Trophoblast cell (in vitro differentiated cells and primary cell): ENCODE results near the gene TNFRSF17.

Experiments used
- DNase-seq, 2 donors: peaks; one replicate each; pipeline ENCODE4 v3.0.0-alpha.2; 2016
- H2AFZ ChIP-seq: 2 replicates; pipeline ENCODE4 v1.6.1; 2013; ENCODE audit warnings: low read length, moderate library complexity, mild to moderate bottlenecking; ENCODE audit not compliant: insufficient read depth, poor library complexity
- H2AK5ac ChIP-seq: 2 replicates; pipeline ENCODE4 v1.6.1; 2013; ENCODE audit warnings: mild to moderate bottlenecking, low read length
- H2BK120ac ChIP-seq: 2 replicates; pipeline ENCODE4 v1.6.1; 2013; ENCODE audit warnings: low read length, mild to moderate bottlenecking, moderate library complexity; ENCODE audit not compliant: insufficient read depth, poor library complexity
- H2BK12ac ChIP-seq: 2 replicates; pipeline ENCODE4 v1.6.1; 2013; ENCODE audit warnings: mild to moderate bottlenecking, low read length, moderate library complexity
- H2BK5ac ChIP-seq: 2 replicates; pipeline ENCODE4 v1.6.1; 2013; ENCODE audit warnings: low read length, low read depth, moderate library complexity, mild to moderate bottlenecking; ENCODE audit not compliant: poor library complexity
- H3K14ac ChIP-seq: 2 replicates; pipeline ENCODE4 v1.6.1; 2013; ENCODE audit warnings: mild to moderate bottlenecking, low read length
- H3K18ac ChIP-seq: 2 replicates; pipeline ENCODE4 v1.6.1; 2013; ENCODE audit warnings: mild to moderate bottlenecking, low read length
- H3K23ac ChIP-seq: 2 replicates; pipeline ENCODE4 v1.6.1; 2013; ENCODE audit warnings: low read length
- H3K27ac ChIP-seq: 2 replicates; pipeline ENCODE4 v1.5.1; 2013; ENCODE audit warnings: low read depth, mild to moderate bottlenecking, inconsistent platforms, low read length, moderate library complexity
- H3K27me3 ChIP-seq: 2 replicates; pipeline ENCODE4 v1.6.1; 2013; ENCODE audit warnings: inconsistent platforms, mild to moderate bottlenecking, low read length, moderate library complexity; ENCODE audit not compliant: insufficient read depth
- H3K36me3 ChIP-seq, 2 experiments: 1 replicate in 1 of 2; 2 replicates in 1 of 2; pipeline ENCODE4 v1.6.1; 2013; ENCODE audit warnings: low read length in 2 of 2, mild to moderate bottlenecking in 2 of 2, moderate library complexity in 1 of 2; ENCODE audit not compliant: insufficient read depth in 2 of 2, control insufficient read depth in 1 of 2
- H3K4ac ChIP-seq: 2 replicates; pipeline ENCODE4 v1.6.1; 2013; ENCODE audit warnings: low read depth, mild to moderate bottlenecking, low read length, moderate library complexity
- H3K4me1 ChIP-seq, 2 experiments: 1 replicate in 1 of 2; 2 replicates in 1 of 2; pipeline ENCODE4 v1.6.1; 2013; ENCODE audit warnings: low read length in 2 of 2, mild to moderate bottlenecking in 2 of 2, moderate library complexity in 1 of 2; ENCODE audit not compliant: insufficient read depth in 2 of 2, control insufficient read depth in 1 of 2
- H3K4me2 ChIP-seq: 2 replicates; pipeline ENCODE4 v1.6.1; 2013; ENCODE audit warnings: inconsistent platforms, mild to moderate bottlenecking, low read length, moderate library complexity
- H3K4me3 ChIP-seq: 2 replicates; pipeline ENCODE4 v1.5.1; 2013; ENCODE audit warnings: mild to moderate bottlenecking, low read depth, low read length, inconsistent platforms
- H3K79me1 ChIP-seq: one replicate; pipeline ENCODE4 v1.6.1; 2013; ENCODE audit warnings: low read length
- H3K79me2 ChIP-seq: 2 replicates; pipeline ENCODE4 v1.6.1; 2013; ENCODE audit warnings: low read length, mild to moderate bottlenecking; ENCODE audit not compliant: control insufficient read depth, insufficient read depth, poor library complexity
- H3K9ac ChIP-seq: 2 replicates; pipeline ENCODE4 v1.6.1; 2013; ENCODE audit warnings: mild to moderate bottlenecking, low read length
- H3K9me3 ChIP-seq: 2 replicates; pipeline ENCODE4 v1.6.1; 2013; ENCODE audit warnings: low read depth, mild to moderate bottlenecking, control low read depth, inconsistent platforms, low read length; ENCODE audit not compliant: insufficient read depth
- H4K12ac ChIP-seq: 2 replicates; pipeline ENCODE4 v1.6.1; 2013; ENCODE audit warnings: low read depth, mild to moderate bottlenecking, low read length, moderate library complexity
- H4K8ac ChIP-seq: 2 replicates; pipeline ENCODE4 v1.6.1; 2013; ENCODE audit warnings: low read depth, mild to moderate bottlenecking, low read length, moderate library complexity
- H4K91ac ChIP-seq: one replicate; pipeline ENCODE4 v1.6.1; 2013; ENCODE audit warnings: low read depth, mild to moderate bottlenecking, low read length, moderate library complexity
- WGBS: extraction: QIAGEN DNeasy Blood & Tissue Kit; methylation state at CpG from one replicate; pipeline ENCODE4 v1.1.7; 2013; ENCODE audit warnings: missing lambda C conversion rate; ENCODE audit not compliant: insufficient read length, insufficient coverage; ENCODE audit errors: extremely low coverage; 5-methylcytosine and 5-hydroxymethylcytosine counted together

The TNFRSF17 gene

DNA sequence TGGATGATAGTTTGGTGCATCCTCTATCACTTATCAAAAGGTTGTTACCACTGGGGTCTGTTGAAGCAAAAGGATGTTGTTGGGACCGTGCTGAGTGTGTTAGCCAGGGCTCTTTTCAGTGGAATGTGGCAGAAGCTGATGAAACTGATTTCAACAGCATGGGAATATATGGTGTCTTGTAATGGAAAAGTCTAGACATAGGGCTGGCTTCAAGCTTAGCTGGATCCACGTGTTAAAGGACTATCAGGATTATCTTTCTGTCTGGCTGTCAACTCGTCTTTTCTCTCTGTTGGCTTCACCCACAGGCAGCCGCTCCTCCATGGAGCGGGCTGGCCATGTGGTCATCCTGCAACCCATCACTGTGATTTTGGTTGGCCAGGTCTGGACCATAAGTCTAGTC, 20.2 kb downstream of the TNFRSF17 start:
- Histone ChIP-seq H2BK5ac (no peak overlapping the region), H3K27ac (no peak overlapping the region), H3K4ac (no peak overlapping the region), H3K36me3 (no peaks in the 10 kb centered on the region), H4K12ac (no peak overlapping the region), H3K23ac (no peak overlapping the region), H3K4me2 (no peak overlapping the region), H3K4me3 (no peak overlapping the region), H3K4me1 (no peaks in the 10 kb centered on the region), H2BK12ac (no peak overlapping the region), H2AK5ac (no peak overlapping the region), H4K91ac (no peak overlapping the region), H3K9me3 (no peaks in the 10 kb centered on the region), H2AFZ (no peak overlapping the region), H3K9ac (no peak overlapping the region), H3K14ac (no peak overlapping the region), H2BK120ac (no peak overlapping the region), H3K18ac (no peak overlapping the region), H3K27me3 (no peaks in the 10 kb centered on the region), H3K79me1 (no peaks in the 10 kb centered on the region), H4K8ac (no peak overlapping the region), H3K79me2 (no peaks in the 10 kb centered on the region)
- no peak for DNase-seq
- WGBS = no CpG with 5 or more reads among the region's 5 CpGs

DNA sequence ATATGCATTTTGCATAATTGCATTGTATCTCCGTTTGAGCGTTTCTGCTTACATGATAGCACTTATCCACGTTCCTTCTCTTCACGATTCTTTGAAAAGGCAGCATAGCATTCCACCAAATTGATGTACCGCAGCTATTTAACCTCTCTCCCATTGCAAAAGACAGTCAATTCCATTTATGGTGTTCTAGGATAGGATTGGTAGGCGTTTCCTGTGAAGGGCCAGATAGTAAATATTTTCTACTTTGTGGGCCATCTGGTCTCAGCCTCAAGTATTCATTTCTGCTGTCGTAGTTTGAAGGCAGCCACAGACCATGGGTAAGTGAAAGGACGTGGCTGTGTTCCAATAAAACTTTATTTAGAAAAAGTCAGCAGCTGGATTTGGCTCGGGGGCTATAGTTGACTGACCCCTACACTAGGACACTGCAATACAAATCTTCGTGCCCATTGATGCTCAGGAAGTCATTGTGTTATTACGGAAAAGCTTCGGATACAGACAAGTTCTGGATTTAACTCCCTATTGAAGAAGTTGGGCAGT, 21.6 kb downstream of the TNFRSF17 start:
- no peak overlapping the region for H3K18ac ChIP-seq
- no peak overlapping the region for H3K27ac ChIP-seq
- no peak overlapping the region for H3K23ac ChIP-seq
- WGBS = no CpG with 5 or more reads among the region's 12 CpGs
- H3K4me2 ChIP-seq = no peak overlapping the region
- H4K8ac ChIP-seq = no peak overlapping the region
- H3K27me3 ChIP-seq = no peaks in the 10 kb centered on the region
- DNase-seq = peak in 1 of 2 donors; percentile 66
- no peak overlapping the region for H2AFZ ChIP-seq
- H3K9ac ChIP-seq = no peak overlapping the region
- no peaks in the 10 kb centered on the region for H3K36me3 ChIP-seq
- H2BK5ac ChIP-seq = no peak overlapping the region
- no peaks in the 10 kb centered on the region for H3K9me3 ChIP-seq
- H3K4ac ChIP-seq = no peak overlapping the region
- no peaks in the 10 kb centered on the region for H3K4me1 ChIP-seq
- H3K79me1 ChIP-seq = no peaks in the 10 kb centered on the region
- H3K79me2 ChIP-seq = no peaks in the 10 kb centered on the region
- H4K12ac ChIP-seq = no peak overlapping the region
- no peak overlapping the region for H4K91ac ChIP-seq
- no peak overlapping the region for H3K14ac ChIP-seq
- H2AK5ac ChIP-seq = no peak overlapping the region
- no peak overlapping the region for H2BK12ac ChIP-seq
- no peak overlapping the region for H2BK120ac ChIP-seq
- no peak overlapping the region for H3K4me3 ChIP-seq

DNA sequence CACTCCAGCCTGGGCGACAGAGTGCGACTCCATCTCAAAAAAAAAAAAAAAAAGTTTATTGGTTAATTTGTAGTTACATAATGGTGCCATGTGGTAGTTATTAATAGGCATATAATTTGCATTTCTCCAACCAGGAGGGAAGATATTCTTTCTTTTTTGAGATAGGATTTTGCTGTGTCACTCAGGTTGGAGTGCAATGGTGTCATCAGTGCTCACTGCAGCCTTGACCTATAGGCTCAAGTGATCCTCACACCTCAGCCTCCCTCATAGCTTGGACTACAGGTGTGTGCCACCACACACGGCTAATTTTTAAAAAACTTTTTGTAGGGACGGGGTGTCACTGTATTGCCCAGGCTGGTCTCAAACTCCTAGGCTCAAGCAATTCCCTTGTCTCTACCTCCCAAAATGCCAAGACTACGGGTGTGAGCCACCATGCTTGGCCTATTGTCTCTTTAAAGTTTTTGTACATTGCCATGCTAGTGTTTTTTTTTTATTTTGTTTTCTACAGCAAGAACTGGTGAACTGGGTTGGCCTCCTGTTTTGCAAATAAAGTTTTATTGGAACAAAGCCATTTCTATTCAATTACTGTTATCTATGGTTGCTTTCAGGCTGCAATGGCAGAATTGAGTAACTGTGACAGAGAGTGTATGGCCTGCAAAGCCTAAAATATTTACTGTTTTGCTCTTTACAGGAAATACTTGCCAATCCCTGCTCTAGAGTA, 23.4 kb downstream of the TNFRSF17 start:
- DNase-seq = no peak
- Histone ChIP-seq H3K4me1 (no peaks in the 10 kb centered on the region), H4K8ac (no peak overlapping the region), H4K91ac (no peak overlapping the region), H4K12ac (no peak overlapping the region), H3K79me1 (no peaks in the 10 kb centered on the region), H2BK120ac (no peak overlapping the region), H3K18ac (no peak overlapping the region), H2BK12ac (no peak overlapping the region), H3K14ac (no peak overlapping the region), H3K27me3 (no peaks in the 10 kb centered on the region), H3K23ac (no peak overlapping the region), H3K79me2 (no peaks in the 10 kb centered on the region), H3K4me2 (no peak overlapping the region), H3K36me3 (no peaks in the 10 kb centered on the region), H3K4me3 (no peak overlapping the region), H2AK5ac (no peak overlapping the region), H3K4ac (no peak overlapping the region), H3K27ac (no peak overlapping the region), H3K9me3 (no peaks in the 10 kb centered on the region), H2AFZ (no peak overlapping the region), H3K9ac (no peak overlapping the region), H2BK5ac (no peak overlapping the region)
- no CpG with 5 or more reads among the region's 5 CpGs for WGBS

DNA sequence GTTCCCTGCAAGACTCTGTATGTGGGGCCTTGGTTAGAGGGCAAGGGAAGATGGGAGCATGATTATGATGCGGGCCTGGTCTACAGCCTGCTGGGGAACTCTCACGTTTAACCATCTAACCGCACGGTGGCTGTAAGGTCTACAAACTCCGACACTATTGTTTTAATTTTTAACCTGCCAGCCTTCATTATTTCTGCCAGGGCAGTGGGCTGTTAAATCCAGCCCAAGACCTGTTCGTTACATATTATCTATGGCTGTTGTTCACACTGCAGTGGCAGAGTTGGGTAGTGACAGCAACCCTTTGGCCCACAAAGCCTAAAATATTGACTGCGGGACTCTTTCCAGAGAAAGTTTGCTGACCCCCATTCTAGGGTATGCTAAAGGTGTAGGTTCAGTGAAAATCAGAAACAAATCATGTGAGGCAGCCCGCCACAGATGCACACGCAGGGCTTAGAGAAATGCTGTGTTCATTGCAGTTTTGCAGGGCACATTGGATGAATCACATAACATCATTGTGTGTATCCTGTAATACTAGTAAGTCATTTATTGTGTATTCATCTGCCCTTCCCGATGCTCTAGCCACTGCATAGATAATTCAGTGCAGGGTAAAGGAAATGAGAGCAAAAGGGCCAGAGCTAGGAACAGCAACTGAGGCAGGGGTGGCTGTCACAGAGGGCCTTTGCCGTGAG, 25.8 kb downstream of the TNFRSF17 start:
- H2BK120ac ChIP-seq = no peak overlapping the region
- H2AFZ ChIP-seq = no peak overlapping the region
- no peak overlapping the region for H4K8ac ChIP-seq
- H4K12ac ChIP-seq = no peak overlapping the region
- no peak overlapping the region for H3K14ac ChIP-seq
- H3K9me3 ChIP-seq = no peaks in the 10 kb centered on the region
- no peak overlapping the region for H2AK5ac ChIP-seq
- no peak overlapping the region for H3K9ac ChIP-seq
- no peaks in the 10 kb centered on the region for H3K79me1 ChIP-seq
- DNase-seq = no peak
- H3K27me3 ChIP-seq = no peaks in the 10 kb centered on the region
- H3K23ac ChIP-seq = no peak overlapping the region
- peaks cover 2 to 6% of the 10 kb centered on the region in 2 experiments for H3K4me1 ChIP-seq
- H2BK5ac ChIP-seq = no peak overlapping the region
- H4K91ac ChIP-seq = no peak overlapping the region
- H3K18ac ChIP-seq = no peak overlapping the region
- no peak overlapping the region for H3K4me3 ChIP-seq
- no peak overlapping the region for H3K27ac ChIP-seq
- H3K4me2 ChIP-seq = no peak overlapping the region
- no CpG with 5 or more reads among the region's 11 CpGs for WGBS
- no peak overlapping the region for H2BK12ac ChIP-seq
- no peaks in the 10 kb centered on the region for H3K36me3 ChIP-seq
- no peaks in the 10 kb centered on the region for H3K79me2 ChIP-seq
- no peak overlapping the region for H3K4ac ChIP-seq
